Panc1 (cell line): ENCODE measurements around the gene APLP2. TPM values are rescaled to one million over a fixed set of nuclear protein-coding genes. Genes with fewer than 3 reads are reported as not detected.

ENCODE experiments used
- ATAC-seq: fragments of 200-7000 bp; cut with Tn5 transposase; 2 replicates; pipeline ENCODE4 v1.9.1; 2020; ENCODE audit warnings: mild to moderate bottlenecking, moderate library complexity
- BruUV-seq: library from RNA; stranded (reverse); fragments of 400-500 nt; replicated peaks from 2 replicates; lab custom pipeline; 2021; lab: Mats Ljungman, UMichigan
- CTCF ChIA-PET: fragments of 300-600 bp; sonication (Branson Sonifier 250); formaldehyde crosslinking; loops from one replicate; lab custom pipeline; 2022; ENCODE audit warnings: antibody characterized with exemption; lab: Charles Lee
- POLR2A ChIA-PET: fragments of 300-600 bp; sonication (Branson Sonifier 250); formaldehyde crosslinking; loops from one replicate; lab custom pipeline; 2022; ENCODE audit warnings: antibody characterized with exemption; lab: Charles Lee
- DNase-seq: peaks from one replicate; pipeline ENCODE4 v3.0.0-alpha.2; 2010; ENCODE audit warnings: low read depth, low spot score
- H3K27ac ChIP-seq: 2 replicates; pipeline ENCODE4 v1.5.1; 2011; ENCODE audit warnings: mild to moderate bottlenecking, low read length, inconsistent platforms
- H3K27me3 ChIP-seq: fragments of 200-500 bp; sonication (Bioruptor generic); 2 replicates; pipeline ENCODE4 v1.6.0; 2014; ENCODE audit warnings: low read length, inconsistent platforms; ENCODE audit not compliant: control insufficient read depth, insufficient read depth
- H3K36me3 ChIP-seq: fragments of 200-500 bp; sonication (Bioruptor generic); 2 replicates; pipeline ENCODE4 v1.5.1; 2014; ENCODE audit warnings: inconsistent platforms, mild to moderate bottlenecking, low read length, moderate library complexity; ENCODE audit not compliant: control insufficient read depth, insufficient read depth
- H3K4me1 ChIP-seq: 2 replicates; pipeline ENCODE4 v1.5.1; 2011; ENCODE audit warnings: inconsistent platforms, mild to moderate bottlenecking, low read length, moderate library complexity; ENCODE audit not compliant: control insufficient read depth, insufficient read depth
- H3K4me3 ChIP-seq, 2 experiments: 2 replicates each; pipeline ENCODE4 v1.5.1; 2011 to 2012; ENCODE audit warnings: low read depth in 2 of 2, low read length in 2 of 2, mild to moderate bottlenecking in 2 of 2, inconsistent platforms in 1 of 2, moderate library complexity in 1 of 2
- H3K9me3 ChIP-seq: fragments of 200-500 bp; sonication (Bioruptor generic); 2 replicates; pipeline ENCODE4 v1.5.1; 2014; ENCODE audit warnings: low read depth, mild to moderate bottlenecking, inconsistent platforms, low read length, moderate library complexity; ENCODE audit not compliant: control insufficient read depth, insufficient read depth
- POLR2AphosphoS5 ChIP-seq: IDR thresholded peaks from 2 replicates; pipeline ENCODE4 v1.6.1; 2012; ENCODE audit warnings: mild to moderate bottlenecking, low read depth, low read length, moderate library complexity
- REST ChIP-seq, 2 experiments: IDR thresholded peaks; 2 replicates each; pipeline ENCODE4 v1.6.1; 2011 to 2012; ENCODE audit warnings: low read depth in 2 of 2, control low read depth in 1 of 2, low read length in 1 of 2, mild to moderate bottlenecking in 1 of 2, moderate library complexity in 1 of 2; ENCODE audit not compliant: insufficient read depth in 1 of 2
- SIN3A ChIP-seq: IDR thresholded peaks from 2 replicates; pipeline ENCODE4 v1.6.1; 2012; ENCODE audit warnings: low read depth, mild to moderate bottlenecking, low read length, moderate library complexity, borderline replicate concordance; ENCODE audit not compliant: insufficient read depth
- TCF7L2 ChIP-seq: IDR thresholded peaks from 2 replicates; pipeline ENCODE4 v1.6.1; 2011; ENCODE audit warnings: mild to moderate bottlenecking, low read depth, low read length, inconsistent platforms
- in situ Hi-C: cut with HindIII; loops from 2 replicates; pipeline ENCODE4 v1.10.0; 2016; ENCODE audit warnings: low sequenced_read_pairs, low pct_unique_long_range_greater_than_20kb
- intact Hi-C: fragments of 100-400 bp; cut with micrococcal nuclease; formaldehyde crosslinking; loops from one replicate; pipeline ENCODE4 v1.10.0; 2022; ENCODE audit not compliant: unreplicated experiment
- total RNA-seq: library from RNA; stranded (reverse); gene quantifications from one replicate; pipeline ENCODE4 v1.2.1, GENCODE V29; 2021; ENCODE audit not compliant: unreplicated experiment
- TF ChIP-seq, protein P1 (sequence below): fragments of 450-650 bp; IDR thresholded peaks from 2 replicates; pipeline ENCODE4 v1.5.1; 2017; ENCODE audit warnings: mild to moderate bottlenecking

Gene APLP2
- total RNA-seq, 1 experiment from 2014 or later, result 589 TPM

GRCh38 chr11:130125638-130126037, 55.9 kb downstream of the APLP2 start:
- Histone ChIP-seq H3K4me3 (no peak overlapping the region), H3K27ac (no peak overlapping the region), H3K4me1 (peaks cover 3% of the 10 kb centered on the region; the same call in 1 of the 2 replicates), H3K36me3 (peaks cover 56% of the 10 kb centered on the region), H3K27me3 (no peaks in the 10 kb centered on the region), H3K9me3 (no peaks in the 10 kb centered on the region)
- ChIA-PET CTCF (no interaction called here), POLR2A (interaction anchor here (0.6 kb wide), 1 partner anchor 20 kb away, joined by 4 read pairs; no protein-coding TSS in a partner anchor)
- intact Hi-C loops (no loop called here), in situ Hi-C loops (no loop called here)
- TF ChIP-seq POLR2AphosphoS5 (no peak), SIN3A (no peak), REST (IDR thresholded peaks at IDR 0.05; ENCODE audit: insufficient read depth in 1 of 2, low read depth in 2 of 2, low read length in 1 of 2) (no peak), TCF7L2 (no peak)
- TF ChIP-seq, protein P1, sequence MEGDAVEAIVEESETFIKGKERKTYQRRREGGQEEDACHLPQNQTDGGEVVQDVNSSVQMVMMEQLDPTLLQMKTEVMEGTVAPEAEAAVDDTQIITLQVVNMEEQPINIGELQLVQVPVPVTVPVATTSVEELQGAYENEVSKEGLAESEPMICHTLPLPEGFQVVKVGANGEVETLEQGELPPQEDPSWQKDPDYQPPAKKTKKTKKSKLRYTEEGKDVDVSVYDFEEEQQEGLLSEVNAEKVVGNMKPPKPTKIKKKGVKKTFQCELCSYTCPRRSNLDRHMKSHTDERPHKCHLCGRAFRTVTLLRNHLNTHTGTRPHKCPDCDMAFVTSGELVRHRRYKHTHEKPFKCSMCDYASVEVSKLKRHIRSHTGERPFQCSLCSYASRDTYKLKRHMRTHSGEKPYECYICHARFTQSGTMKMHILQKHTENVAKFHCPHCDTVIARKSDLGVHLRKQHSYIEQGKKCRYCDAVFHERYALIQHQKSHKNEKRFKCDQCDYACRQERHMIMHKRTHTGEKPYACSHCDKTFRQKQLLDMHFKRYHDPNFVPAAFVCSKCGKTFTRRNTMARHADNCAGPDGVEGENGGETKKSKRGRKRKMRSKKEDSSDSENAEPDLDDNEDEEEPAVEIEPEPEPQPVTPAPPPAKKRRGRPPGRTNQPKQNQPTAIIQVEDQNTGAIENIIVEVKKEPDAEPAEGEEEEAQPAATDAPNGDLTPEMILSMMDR, result no peak
- no TSS peak for BruUV-seq
- DNase-seq (no peak), ATAC-seq (no peak)

- intact Hi-C loops, result no loop called here
- ChIA-PET POLR2A (no interaction called here), CTCF (interaction anchor here (0.5 kb wide), 1 partner anchor 141 kb away, joined by 7 read pairs; no protein-coding TSS in a partner anchor)
- no TSS peak for BruUV-seq
- H3K4me1 ChIP-seq, result peaks cover 3% of the 10 kb centered on the region; the same call in 1 of the 2 replicates
- H3K36me3 ChIP-seq, result peaks cover 54% of the 10 kb centered on the region
- no peaks in the 10 kb centered on the region for H3K27me3 ChIP-seq
- DNase-seq (no peak), ATAC-seq (no peak)
- no peak for TF ChIP-seq REST (IDR thresholded peaks at IDR 0.05; ENCODE audit: insufficient read depth in 1 of 2, low read depth in 2 of 2, low read length in 1 of 2)
- TF ChIP-seq, protein P1, result no peak
- no peak for TF ChIP-seq TCF7L2
- TF ChIP-seq SIN3A, result no peak
- TF ChIP-seq POLR2AphosphoS5, result no peak
- no peak overlapping the region for H3K27ac ChIP-seq
- in situ Hi-C loops, result no loop called here
- H3K4me3 ChIP-seq, result no peak overlapping the region
- H3K9me3 ChIP-seq, result no peaks in the 10 kb centered on the region
Observed at GRCh38 chr11:130126516-130126915, 56.8 kb downstream of the APLP2 start.
